IMR-90 (cell line): ENCODE measurements around the gene ZCCHC13. TPM values are rescaled to one million over a fixed set of nuclear protein-coding genes. Genes with fewer than 3 reads are reported as not detected.

Experiments
- ATAC-seq: fragments of 200-7000 bp; cut with Tn5 transposase; 2 replicates; pipeline ENCODE4 v1.9.1; 2020; ENCODE audit warnings: low read depth, mild to moderate bottlenecking, moderate library complexity
- BruUV-seq: library from RNA; stranded (reverse); fragments of 400-500 nt; replicated peaks from 2 replicates; lab custom pipeline; 2021; lab: Mats Ljungman, UMichigan
- CTCF ChIA-PET: fragments of 300-600 bp; formaldehyde crosslinking; extraction: SDS; loops from one replicate; lab custom pipeline; 2021; ENCODE audit warnings: antibody characterized with exemption; lab: Yijun Ruan, JAX
- POLR2A ChIA-PET: fragments of 300-600 bp; sonication (Branson Sonifier 250); formaldehyde crosslinking; loops from one replicate; lab custom pipeline; 2022; ENCODE audit warnings: antibody characterized with exemption; ENCODE audit not compliant: unreplicated experiment; lab: Charles Lee
- DNase-seq: peaks from one replicate; pipeline ENCODE4 v3.0.0; 2013
- H2AFZ ChIP-seq: replicated peaks from 2 replicates; pipeline ENCODE3; 2013; ENCODE audit warnings: low read length, mild to moderate bottlenecking; ENCODE audit not compliant: poor library complexity
- H2AK5ac ChIP-seq: 2 replicates; pipeline ENCODE4 v1.6.1; 2013; ENCODE audit warnings: low read depth, low read length, inconsistent platforms
- H2AK9ac ChIP-seq: replicated peaks from 2 replicates; pipeline ENCODE3; 2013; ENCODE audit warnings: mild to moderate bottlenecking, low read depth, low read length, moderate library complexity; ENCODE audit not compliant: poor library complexity
- H2BK120ac ChIP-seq: 2 replicates; pipeline ENCODE4 v1.6.1; 2013; ENCODE audit warnings: low read depth, low read length, inconsistent platforms
- H2BK15ac ChIP-seq: 3 replicates; pipeline ENCODE4 v1.6.1; 2013; ENCODE audit warnings: low read depth, low read length, inconsistent platforms
- H2BK20ac ChIP-seq: 2 replicates; pipeline ENCODE4 v1.6.1; 2013; ENCODE audit warnings: low read depth, mild to moderate bottlenecking, inconsistent platforms, low read length, moderate library complexity
- H2BK5ac ChIP-seq: 2 replicates; pipeline ENCODE4 v1.6.1; 2013; ENCODE audit warnings: mild to moderate bottlenecking, low read depth, low read length, inconsistent platforms; ENCODE audit not compliant: poor library complexity, severe bottlenecking
- H3K14ac ChIP-seq: replicated peaks from 2 replicates; pipeline ENCODE4 v1.6.1; 2013; ENCODE audit warnings: low read depth, low read length, inconsistent platforms
- H3K18ac ChIP-seq: 2 replicates; pipeline ENCODE4 v1.6.1; 2013; ENCODE audit warnings: low read depth, low read length, control low read depth
- H3K23ac ChIP-seq: 2 replicates; pipeline ENCODE4 v1.6.1; 2013; ENCODE audit warnings: low read depth, low read length, inconsistent platforms
- H3K27ac ChIP-seq: 2 replicates; pipeline ENCODE4 v1.5.1; 2013; ENCODE audit warnings: mild to moderate bottlenecking, control low read depth, low read length; ENCODE audit not compliant: insufficient read depth
- H3K27me3 ChIP-seq: 2 replicates; pipeline ENCODE4 v1.6.1; 2013; ENCODE audit warnings: low read length; ENCODE audit not compliant: control insufficient read depth, insufficient read depth
- H3K36me3 ChIP-seq: 2 replicates; pipeline ENCODE4 v1.6.1; 2013; ENCODE audit warnings: low read length, mixed read lengths; ENCODE audit not compliant: control insufficient read depth, insufficient read depth
- H3K4ac ChIP-seq: 2 replicates; pipeline ENCODE4 v1.6.1; 2013; ENCODE audit warnings: low read depth, low read length, inconsistent platforms
- H3K4me1 ChIP-seq: 2 replicates; pipeline ENCODE4 v1.6.1; 2013; ENCODE audit warnings: low read length, mixed read lengths; ENCODE audit not compliant: control insufficient read depth, insufficient read depth
- H3K4me2 ChIP-seq: 2 replicates; pipeline ENCODE4 v1.6.1; 2013; ENCODE audit warnings: low read depth, mild to moderate bottlenecking, control low read depth, low read length, moderate library complexity
- H3K4me3 ChIP-seq: 2 replicates; pipeline ENCODE4 v1.5.1; 2013; ENCODE audit warnings: low read depth, mild to moderate bottlenecking, control low read depth, low read length, moderate library complexity; ENCODE audit not compliant: insufficient read depth
- H3K56ac ChIP-seq: 2 replicates; pipeline ENCODE4 v1.6.1; 2013; ENCODE audit warnings: low read length, inconsistent platforms; ENCODE audit not compliant: insufficient read depth; ENCODE audit errors: extremely low read depth
- H3K79me1 ChIP-seq, 2 experiments: 2 replicates each; pipeline ENCODE4 v1.6.1; 2013; ENCODE audit warnings: low read length in 2 of 2, inconsistent platforms in 1 of 2, low read depth in 1 of 2
- H3K9ac ChIP-seq: 2 replicates; pipeline ENCODE4 v1.6.1; 2013; ENCODE audit warnings: low read depth, low read length, control low read depth
- H3K9me1 ChIP-seq: 2 replicates; pipeline ENCODE4 v1.6.1; 2013; ENCODE audit warnings: low read length, inconsistent platforms; ENCODE audit not compliant: insufficient read depth
- H3K9me3 ChIP-seq: 2 replicates; pipeline ENCODE4 v1.6.1; 2013; ENCODE audit warnings: low read length; ENCODE audit not compliant: control insufficient read depth, insufficient read depth
- H4K20me1 ChIP-seq: 2 replicates; pipeline ENCODE4 v1.6.1; 2013; ENCODE audit warnings: low read length, inconsistent platforms; ENCODE audit not compliant: insufficient read depth
- H4K5ac ChIP-seq: 2 replicates; pipeline ENCODE4 v1.6.1; 2013; ENCODE audit warnings: mild to moderate bottlenecking, low read depth, low read length, control low read depth
- H4K8ac ChIP-seq, 2 experiments: 2 replicates each; pipeline ENCODE4 v1.6.1; 2013; ENCODE audit warnings: low read depth in 2 of 2, low read length in 2 of 2, control low read depth in 1 of 2, inconsistent platforms in 1 of 2
- H4K91ac ChIP-seq: 2 replicates; pipeline ENCODE4 v1.6.1; 2013; ENCODE audit warnings: low read depth, low read length, inconsistent platforms; ENCODE audit not compliant: insufficient read depth
- BHLHE40 ChIP-seq: fragments of 150-350 bp; IDR thresholded peaks from 2 replicates; pipeline ENCODE4 v1.6.1; 2016; ENCODE audit warnings: mild to moderate bottlenecking, low read depth, low read length
- CEBPB ChIP-seq: IDR thresholded peaks from 2 replicates; pipeline ENCODE4 v1.6.1; 2012; ENCODE audit warnings: low read depth, low read length, improper control_type of control experiment
- CHD1 ChIP-seq: IDR thresholded peaks from 2 replicates; pipeline ENCODE4 v1.6.1; 2012; ENCODE audit warnings: low read depth, low read length, improper control_type of control experiment
- FOS ChIP-seq: fragments of 150-350 bp; IDR thresholded peaks from 2 replicates; pipeline ENCODE4 v1.6.1; 2016; ENCODE audit warnings: low read depth, low read length
- MAFK ChIP-seq: IDR thresholded peaks from 2 replicates; pipeline ENCODE4 v1.6.1; 2012; ENCODE audit warnings: low read depth, low read length, improper control_type of control experiment
- MAZ ChIP-seq: IDR thresholded peaks from 2 replicates; pipeline ENCODE4 v1.6.1; 2012; ENCODE audit warnings: low read depth, mild to moderate bottlenecking, low read length, improper control_type of control experiment, moderate library complexity, borderline replicate concordance
- MXI1 ChIP-seq: IDR thresholded peaks from 2 replicates; pipeline ENCODE4 v1.6.1; 2012; ENCODE audit warnings: low read depth, mild to moderate bottlenecking, low read length, moderate library complexity, borderline replicate concordance
- NFE2L2 ChIP-seq: fragments of 150-350 bp; IDR thresholded peaks from 2 replicates; pipeline ENCODE4 v1.6.1; 2016; ENCODE audit warnings: low read depth, mild to moderate bottlenecking, low read length
- POLR2A ChIP-seq: IDR thresholded peaks from 2 replicates; pipeline ENCODE4 v1.6.1; 2012; ENCODE audit warnings: mild to moderate bottlenecking, low read depth, low read length
- RAD21 ChIP-seq: IDR thresholded peaks from 2 replicates; pipeline ENCODE4 v1.6.1; 2012; ENCODE audit warnings: low read length, improper control_type of control experiment
- RCOR1 ChIP-seq: IDR thresholded peaks from 2 replicates; pipeline ENCODE4 v1.6.1; 2012; ENCODE audit warnings: mild to moderate bottlenecking, low read length, improper control_type of control experiment; ENCODE audit not compliant: insufficient replicate concordance
- RFX5 ChIP-seq: IDR thresholded peaks from 2 replicates; pipeline ENCODE4 v1.8.0; 2012; ENCODE audit warnings: low read depth, mild to moderate bottlenecking, low read length, moderate library complexity
- SMC3 ChIP-seq: fragments of 150-350 bp; IDR thresholded peaks from 2 replicates; pipeline ENCODE4 v1.6.1; 2016; ENCODE audit warnings: low read depth, mild to moderate bottlenecking, antibody characterized with exemption, low read length, moderate library complexity
- WGBS, 2 experiments: methylation state at CpG; one replicate each; pipeline versions ENCODE4 v1.1.5 to v1.1.7; 2013; ENCODE audit warnings: missing lambda C conversion rate in 2 of 2; ENCODE audit not compliant: insufficient read length in 1 of 2; ENCODE audit errors: extremely low coverage in 2 of 2; 5-methylcytosine and 5-hydroxymethylcytosine counted together
- dilution Hi-C: fragments of 300-500 bp; cut with HindIII; formaldehyde crosslinking; loops from one replicate; pipeline ENCODE4 v1.14.3; 2018; ENCODE audit warnings: low sequenced_read_pairs; ENCODE audit not compliant: unreplicated experiment
- in situ Hi-C: fragments of 300-500 bp; cut with MboI; formaldehyde crosslinking; loops from 3 replicates; pipeline ENCODE4 v1.14.3; 2019; ENCODE audit warnings: low sequenced_read_pairs, inconsistent platforms, mixed read lengths
- intact Hi-C: fragments of 100-400 bp; cut with micrococcal nuclease; formaldehyde crosslinking; loops from 2 replicates; pipeline ENCODE4 v1.10.0; 2022
- polyA plus RNA-seq, 3 experiments: library from polyadenylated mRNA; depleted of rRNA; stranded (reverse); fragments of >200 nt; gene quantifications; 2 replicates each; pipeline ENCODE4 v1.2.3, GENCODE V29; 2012; ENCODE audit warnings: low replicate concordance in 1 of 3
- total RNA-seq: library from RNA; depleted of rRNA; stranded (reverse); fragments of >200 nt; gene quantifications from 2 replicates; pipeline ENCODE4 v1.2.3, GENCODE V29; 2012
- TF ChIP-seq, protein P1 (sequence below): fragments of 150-350 bp; IDR thresholded peaks from 2 replicates; pipeline ENCODE4 v1.6.1; 2016; ENCODE audit warnings: low read depth, mild to moderate bottlenecking, low read length, moderate library complexity, borderline replicate concordance
- TF ChIP-seq, protein P2 (sequence below): conservative IDR thresholded peaks from 2 replicates; pipeline ENCODE4 v1.5.1; 2012; ENCODE audit warnings: mild to moderate bottlenecking, low read depth, low read length, improper control_type of control experiment
- TF ChIP-seq, protein P3 (sequence below): fragments of 150-350 bp; IDR thresholded peaks from 2 replicates; pipeline ENCODE4 v1.6.1; 2017; ENCODE audit warnings: mild to moderate bottlenecking, antibody characterized with exemption, low read length, low read depth

ZCCHC13 gene
- total and polyA plus RNA-seq, 2 of the 4 experiments (the other 2 are of a cell fraction), result not detected

DNA sequence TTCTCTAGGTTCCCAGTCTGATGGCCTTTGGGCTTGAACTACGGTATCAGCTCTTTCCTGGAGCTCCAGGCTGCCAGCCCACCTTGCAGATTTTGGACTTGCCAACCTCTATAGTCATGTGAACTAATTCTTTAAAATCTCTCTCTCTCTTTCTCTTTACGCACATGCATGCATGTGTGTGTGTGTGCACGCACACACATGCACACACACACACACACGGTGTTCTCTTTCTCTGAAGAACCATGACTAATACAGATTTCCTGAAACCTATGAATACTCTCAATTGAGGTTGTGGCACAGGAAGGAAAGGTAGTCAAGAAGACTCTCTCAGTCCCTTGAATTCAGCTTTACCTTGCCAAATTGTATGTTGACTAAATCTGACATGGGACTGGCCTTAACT is 6.2 kb upstream of the ZCCHC13 start:
- Histone ChIP-seq H4K20me1 (no peaks in the 10 kb centered on the region), H3K4me2 (no peak overlapping the region), H2BK120ac (no peak overlapping the region), H2AK5ac (no peak overlapping the region), H3K23ac (no peak overlapping the region), H2BK5ac (no peak overlapping the region), H3K9me3 (no peaks in the 10 kb centered on the region), H3K4ac (no peak overlapping the region), H3K9ac (no peak overlapping the region), H3K4me3 (no peak overlapping the region), H3K56ac (no peak overlapping the region), H4K5ac (no peak overlapping the region), H2BK20ac (no peak overlapping the region), H3K36me3 (no peaks in the 10 kb centered on the region), H3K9me1 (no peaks in the 10 kb centered on the region), H3K4me1 (no peaks in the 10 kb centered on the region), H3K27ac (no peak overlapping the region), H2AFZ (no peak overlapping the region), H2AK9ac (no peak overlapping the region), H3K14ac (no peak overlapping the region), H4K8ac (no peak overlapping the region), H3K79me1 (peaks cover 4% of the 10 kb centered on the region in 2 experiments; a peak in 2 of 4 replicates), H3K27me3 (peaks cover 4% of the 10 kb centered on the region), H2BK15ac (no peak overlapping the region), H3K18ac (no peak overlapping the region), H4K91ac (no peak overlapping the region)
- ChIA-PET CTCF (no interaction called here), POLR2A (interaction anchor here (0.5 kb wide), 1 partner anchor 236 kb away, joined by 3 read pairs; no protein-coding TSS in a partner anchor)
- DNase-seq (no peak), ATAC-seq (no peak)
- no TSS peak for BruUV-seq
- 80% methylated on average over 1 of the region's 4 CpGs; no CpG with 5 or more reads in 1 of the 2 experiments for WGBS, 2 experiments
- in situ Hi-C loops, result no loop called here
- intact Hi-C loops, result no loop called here
- dilution Hi-C loops, result no loop called here
- TF ChIP-seq, protein P1, sequence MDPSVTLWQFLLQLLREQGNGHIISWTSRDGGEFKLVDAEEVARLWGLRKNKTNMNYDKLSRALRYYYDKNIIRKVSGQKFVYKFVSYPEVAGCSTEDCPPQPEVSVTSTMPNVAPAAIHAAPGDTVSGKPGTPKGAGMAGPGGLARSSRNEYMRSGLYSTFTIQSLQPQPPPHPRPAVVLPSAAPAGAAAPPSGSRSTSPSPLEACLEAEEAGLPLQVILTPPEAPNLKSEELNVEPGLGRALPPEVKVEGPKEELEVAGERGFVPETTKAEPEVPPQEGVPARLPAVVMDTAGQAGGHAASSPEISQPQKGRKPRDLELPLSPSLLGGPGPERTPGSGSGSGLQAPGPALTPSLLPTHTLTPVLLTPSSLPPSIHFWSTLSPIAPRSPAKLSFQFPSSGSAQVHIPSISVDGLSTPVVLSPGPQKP, result no peak
- TF ChIP-seq MAFK (no peak), RCOR1 (no peak), RFX5 (no peak), FOS (no peak), CHD1 (no peak), MXI1 (no peak), NFE2L2 (no peak), MAZ (no peak), RAD21 (no peak), SMC3 (no peak), POLR2A (no peak), BHLHE40 (no peak), CEBPB (no peak)
- TF ChIP-seq, protein P2, sequence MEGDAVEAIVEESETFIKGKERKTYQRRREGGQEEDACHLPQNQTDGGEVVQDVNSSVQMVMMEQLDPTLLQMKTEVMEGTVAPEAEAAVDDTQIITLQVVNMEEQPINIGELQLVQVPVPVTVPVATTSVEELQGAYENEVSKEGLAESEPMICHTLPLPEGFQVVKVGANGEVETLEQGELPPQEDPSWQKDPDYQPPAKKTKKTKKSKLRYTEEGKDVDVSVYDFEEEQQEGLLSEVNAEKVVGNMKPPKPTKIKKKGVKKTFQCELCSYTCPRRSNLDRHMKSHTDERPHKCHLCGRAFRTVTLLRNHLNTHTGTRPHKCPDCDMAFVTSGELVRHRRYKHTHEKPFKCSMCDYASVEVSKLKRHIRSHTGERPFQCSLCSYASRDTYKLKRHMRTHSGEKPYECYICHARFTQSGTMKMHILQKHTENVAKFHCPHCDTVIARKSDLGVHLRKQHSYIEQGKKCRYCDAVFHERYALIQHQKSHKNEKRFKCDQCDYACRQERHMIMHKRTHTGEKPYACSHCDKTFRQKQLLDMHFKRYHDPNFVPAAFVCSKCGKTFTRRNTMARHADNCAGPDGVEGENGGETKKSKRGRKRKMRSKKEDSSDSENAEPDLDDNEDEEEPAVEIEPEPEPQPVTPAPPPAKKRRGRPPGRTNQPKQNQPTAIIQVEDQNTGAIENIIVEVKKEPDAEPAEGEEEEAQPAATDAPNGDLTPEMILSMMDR, result no peak
- TF ChIP-seq, protein P3, sequence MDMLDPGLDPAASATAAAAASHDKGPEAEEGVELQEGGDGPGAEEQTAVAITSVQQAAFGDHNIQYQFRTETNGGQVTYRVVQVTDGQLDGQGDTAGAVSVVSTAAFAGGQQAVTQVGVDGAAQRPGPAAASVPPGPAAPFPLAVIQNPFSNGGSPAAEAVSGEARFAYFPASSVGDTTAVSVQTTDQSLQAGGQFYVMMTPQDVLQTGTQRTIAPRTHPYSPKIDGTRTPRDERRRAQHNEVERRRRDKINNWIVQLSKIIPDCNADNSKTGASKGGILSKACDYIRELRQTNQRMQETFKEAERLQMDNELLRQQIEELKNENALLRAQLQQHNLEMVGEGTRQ, result no peak
